ENCODE measurements around the gene PAK3. TPM values are rescaled to one million over a fixed set of nuclear protein-coding genes. Genes with fewer than 3 reads are reported as not detected.

Gene PAK3
- total RNA-seq, 1 donor from 2014 or later, result not detected

- no peaks in the 10 kb centered on the region for H3K27me3 Mint-ChIP-seq
- POLR2A ChIA-PET, result no interaction called here
- TF ChIP-seq CTCF (IDR thresholded peaks at IDR 0.05), result no peak
These were observed 55.8 kb downstream of the PAK3 start for GRCh38 chrX:111151764-111152163.

GRCh38 chrX:111159232-111159631 is 63.2 kb downstream of the PAK3 start:
- no peaks in the 10 kb centered on the region for H3K4me1 Mint-ChIP-seq
- CTCF ChIA-PET, result no interaction called here
- intact Hi-C loops (cut with micrococcal nuclease), result no loop called here
- no peaks in the 10 kb centered on the region for H3K36me3 Mint-ChIP-seq (ENCODE audit: low read depth)
- H3K27me3 Mint-ChIP-seq, result no peaks in the 10 kb centered on the region
- POLR2A ChIA-PET, result no interaction called here
- H3K4me3 Mint-ChIP-seq, result no peak overlapping the region
- no peak overlapping the region for H3K27ac Mint-ChIP-seq
- no peaks in the 10 kb centered on the region for H3K9me3 Mint-ChIP-seq
- TF ChIP-seq CTCF (IDR thresholded peaks at IDR 0.05), result no peak
- ATAC-seq (ENCODE audit: low read depth) (no peak), DNase-seq (no peak)

More at GRCh38 chrX:111151764-111152163, 55.8 kb downstream of the PAK3 start:
- intact Hi-C loops (cut with micrococcal nuclease), result no loop called here
- Mint-ChIP-seq H3K4me1 (no peaks in the 10 kb centered on the region), H3K4me3 (no peak overlapping the region), H3K36me3 (ENCODE audit: low read depth) (no peaks in the 10 kb centered on the region), H3K27ac (no peak overlapping the region), H3K9me3 (peaks cover 3% of the 10 kb centered on the region)
- DNase-seq (no peak), ATAC-seq (ENCODE audit: low read depth) (no peak)
- CTCF ChIA-PET, result no interaction called here

- Mint-ChIP-seq H3K36me3 (ENCODE audit: low read depth) (no peaks in the 10 kb centered on the region), H3K4me3 (no peak overlapping the region), H3K4me1 (no peaks in the 10 kb centered on the region), H3K27me3 (no peaks in the 10 kb centered on the region), H3K9me3 (no peaks in the 10 kb centered on the region), H3K27ac (no peak overlapping the region)
- ChIA-PET CTCF (no interaction called here), POLR2A (no interaction called here)
- no peak for DNase-seq
- no peak for TF ChIP-seq CTCF (IDR thresholded peaks at IDR 0.05)
- no peak for ATAC-seq (ENCODE audit: low read depth)
- intact Hi-C loops (cut with micrococcal nuclease), result no loop called here
These were observed 68.7 kb downstream of the PAK3 start for GRCh38 chrX:111164728-111165127.

- H3K9me3 Mint-ChIP-seq, result no peaks in the 10 kb centered on the region
- H3K36me3 Mint-ChIP-seq (ENCODE audit: low read depth), result no peaks in the 10 kb centered on the region
- ChIA-PET POLR2A (no interaction called here), CTCF (no interaction called here)
- no peak for TF ChIP-seq CTCF (IDR thresholded peaks at IDR 0.05)
- DNase-seq, result no peak
- H3K4me3 Mint-ChIP-seq, result no peak overlapping the region
- no peaks in the 10 kb centered on the region for H3K27me3 Mint-ChIP-seq
- H3K27ac Mint-ChIP-seq, result no peak overlapping the region
- no peak for ATAC-seq (ENCODE audit: low read depth)
- H3K4me1 Mint-ChIP-seq, result no peaks in the 10 kb centered on the region
- intact Hi-C loops (cut with micrococcal nuclease), result no loop called here
These were observed 69.9 kb downstream of the PAK3 start for GRCh38 chrX:111165902-111166301.

GRCh38 chrX:111167334-111167733 is 71.3 kb downstream of the PAK3 start:
- ATAC-seq (ENCODE audit: low read depth) (no peak), DNase-seq (no peak)
- no peak overlapping the region for H3K4me3 Mint-ChIP-seq
- TF ChIP-seq CTCF (IDR thresholded peaks at IDR 0.05), result no peak
- no peaks in the 10 kb centered on the region for H3K4me1 Mint-ChIP-seq
- H3K9me3 Mint-ChIP-seq, result no peaks in the 10 kb centered on the region
- H3K36me3 Mint-ChIP-seq (ENCODE audit: low read depth), result no peaks in the 10 kb centered on the region
- intact Hi-C loops (cut with micrococcal nuclease), result no loop called here
- ChIA-PET POLR2A (no interaction called here), CTCF (no interaction called here)
- no peak overlapping the region for H3K27ac Mint-ChIP-seq
- no peaks in the 10 kb centered on the region for H3K27me3 Mint-ChIP-seq
